SJSA1 (cell line): ENCODE data around the gene ERC2. TPM values are rescaled to one million over a fixed set of nuclear protein-coding genes. Genes with fewer than 3 reads are reported as not detected.

Source experiments
- DNase-seq, 2 experiments: peaks; one replicate each; pipeline ENCODE4 v3.0.0-alpha.2; 2015 to 2020; ENCODE audit warnings: low spot score in 2 of 2, low read depth in 1 of 2
- H3K27ac ChIP-seq: fragments of 250-450 bp; sonication (Bioruptor Pico); 2 replicates; pipeline ENCODE4 v1.5.1; 2020; ENCODE audit warnings: mild to moderate bottlenecking, moderate library complexity
- H3K27me3 ChIP-seq: fragments of 250-450 bp; sonication (Bioruptor Pico); replicated peaks from 2 replicates; pipeline ENCODE4 v1.5.1; 2020; ENCODE audit warnings: mild to moderate bottlenecking, moderate library complexity
- H3K36me3 ChIP-seq: fragments of 250-450 bp; sonication (Bioruptor Pico); 2 replicates; pipeline ENCODE4 v1.5.1; 2020; ENCODE audit warnings: mild to moderate bottlenecking
- H3K4me1 ChIP-seq: fragments of 250-450 bp; sonication (Bioruptor Pico); replicated peaks from 2 replicates; pipeline ENCODE4 v1.6.1; 2021; ENCODE audit warnings: mild to moderate bottlenecking
- H3K4me3 ChIP-seq: fragments of 250-450 bp; sonication (Bioruptor Pico); 2 replicates; pipeline ENCODE4 v1.5.1; 2020; ENCODE audit warnings: mild to moderate bottlenecking
- H3K9me3 ChIP-seq: fragments of 250-450 bp; sonication (Bioruptor Pico); replicated peaks from 2 replicates; pipeline ENCODE4 v1.5.1; 2020; ENCODE audit warnings: mild to moderate bottlenecking
- total RNA-seq: library from RNA; depleted of rRNA; stranded (reverse); fragments of >200 nt; shearing (Covaris generic); gene quantifications from 2 replicates; pipeline ENCODE4 v1.2.3, GENCODE V29; 2014

The ERC2 gene
- total RNA-seq, 1 experiment from 2014 or later = 0.13 TPM

DNA sequence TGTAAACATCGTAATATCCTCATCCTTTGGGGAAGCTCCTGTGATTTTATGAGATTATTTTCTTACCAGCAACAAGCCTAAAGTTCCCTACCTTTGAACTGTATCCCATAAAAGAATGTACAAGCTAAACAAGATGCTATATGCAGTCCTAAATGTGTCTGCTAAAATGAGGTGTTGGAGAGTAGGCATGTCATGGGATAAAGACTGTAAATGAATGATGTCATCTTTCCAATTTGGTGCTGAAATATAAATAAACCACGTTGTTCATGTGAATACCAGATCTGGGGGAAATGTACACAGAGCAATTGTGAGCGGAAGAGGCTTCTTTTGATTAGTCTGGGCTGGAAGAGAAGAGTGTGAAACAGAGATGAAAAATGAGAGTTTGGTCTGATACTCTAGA, 766.3 kb downstream of the ERC2 start:
- no peaks in the 10 kb centered on the region for H3K9me3 ChIP-seq
- peak in 1 of 2 experiments; percentile 69 for DNase-seq
- H3K27ac ChIP-seq = peak overlapping the region; percentile 52
- peaks cover 63% of the 10 kb centered on the region for H3K4me1 ChIP-seq
- no peaks in the 10 kb centered on the region for H3K27me3 ChIP-seq
- no peaks in the 10 kb centered on the region for H3K36me3 ChIP-seq
- H3K4me3 ChIP-seq = no peak overlapping the region

- no peaks in the 10 kb centered on the region for H3K27me3 ChIP-seq
- peaks cover 59% of the 10 kb centered on the region for H3K4me1 ChIP-seq
- DNase-seq = peak in 1 of 2 experiments; percentile 47
- H3K27ac ChIP-seq = peak overlapping the region; percentile 76
- H3K4me3 ChIP-seq = no peak overlapping the region
- H3K36me3 ChIP-seq = no peaks in the 10 kb centered on the region
- H3K9me3 ChIP-seq = no peaks in the 10 kb centered on the region
Measured at GRCh38 chr3:55698831-55699230, 769.4 kb downstream of the ERC2 start.

- peaks cover 58% of the 10 kb centered on the region for H3K4me1 ChIP-seq
- H3K4me3 ChIP-seq = no peak overlapping the region
- no peaks in the 10 kb centered on the region for H3K9me3 ChIP-seq
- H3K36me3 ChIP-seq = no peaks in the 10 kb centered on the region
- H3K27me3 ChIP-seq = no peaks in the 10 kb centered on the region
- no peak overlapping the region for H3K27ac ChIP-seq
- no peak for DNase-seq
Measured at GRCh38 chr3:55697177-55697865, 770.9 kb downstream of the ERC2 start.

- H3K4me1 ChIP-seq = peaks cover 21% of the 10 kb centered on the region
- peak overlapping the region; percentile 56 for H3K27ac ChIP-seq
- no peaks in the 10 kb centered on the region for H3K27me3 ChIP-seq
- no peaks in the 10 kb centered on the region for H3K36me3 ChIP-seq
- H3K9me3 ChIP-seq = no peaks in the 10 kb centered on the region
- DNase-seq = peak; percentile 54 to 65
- H3K4me3 ChIP-seq = no peak overlapping the region
Measured at GRCh38 chr3:55692957-55693558, 775.2 kb downstream of the ERC2 start.

DNA sequence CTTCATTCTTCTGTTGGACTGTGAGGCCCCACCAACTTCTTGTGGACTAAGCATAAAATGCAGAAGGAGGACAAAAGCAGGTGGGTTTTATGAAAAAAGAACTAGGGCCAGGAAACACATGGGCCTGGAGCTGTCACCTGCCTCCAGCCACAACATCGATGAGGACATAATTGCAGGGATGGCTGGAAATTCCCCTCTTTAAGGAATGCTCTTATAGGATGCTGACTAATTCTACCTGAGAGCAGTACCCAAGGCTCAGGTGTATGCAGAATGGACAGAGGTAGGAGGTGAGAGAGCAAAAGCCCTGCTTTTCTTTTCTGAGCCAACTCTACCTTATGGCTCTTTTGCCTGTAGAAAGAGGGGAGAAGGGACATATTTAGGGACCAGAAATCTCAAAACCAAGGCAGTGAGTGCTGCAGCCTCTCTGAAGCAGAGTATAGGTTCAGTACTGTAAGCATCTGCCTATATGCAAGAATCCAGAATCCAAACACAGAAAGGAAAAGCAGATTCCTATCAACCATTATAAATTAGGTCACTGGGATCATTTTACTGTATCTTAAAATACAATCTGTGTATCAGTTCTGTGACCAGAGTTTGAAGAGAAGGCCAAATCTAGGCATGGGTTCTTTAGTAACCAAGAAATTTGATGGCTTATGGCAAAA, 775.8 kb downstream of the ERC2 start:
- DNase-seq = no peak
- no peak overlapping the region for H3K4me3 ChIP-seq
- no peaks in the 10 kb centered on the region for H3K27me3 ChIP-seq
- peaks cover 20% of the 10 kb centered on the region for H3K4me1 ChIP-seq
- peak overlapping the region; percentile 56 for H3K27ac ChIP-seq
- H3K9me3 ChIP-seq = no peaks in the 10 kb centered on the region
- no peaks in the 10 kb centered on the region for H3K36me3 ChIP-seq

GRCh38 chr3:55691141-55691540, 777.1 kb downstream of the ERC2 start:
- Histone ChIP-seq H3K4me3 (no peak overlapping the region), H3K27ac (no peak overlapping the region), H3K36me3 (no peaks in the 10 kb centered on the region), H3K4me1 (peaks cover 29% of the 10 kb centered on the region), H3K9me3 (no peaks in the 10 kb centered on the region), H3K27me3 (no peaks in the 10 kb centered on the region)
- DNase-seq = no peak

DNA sequence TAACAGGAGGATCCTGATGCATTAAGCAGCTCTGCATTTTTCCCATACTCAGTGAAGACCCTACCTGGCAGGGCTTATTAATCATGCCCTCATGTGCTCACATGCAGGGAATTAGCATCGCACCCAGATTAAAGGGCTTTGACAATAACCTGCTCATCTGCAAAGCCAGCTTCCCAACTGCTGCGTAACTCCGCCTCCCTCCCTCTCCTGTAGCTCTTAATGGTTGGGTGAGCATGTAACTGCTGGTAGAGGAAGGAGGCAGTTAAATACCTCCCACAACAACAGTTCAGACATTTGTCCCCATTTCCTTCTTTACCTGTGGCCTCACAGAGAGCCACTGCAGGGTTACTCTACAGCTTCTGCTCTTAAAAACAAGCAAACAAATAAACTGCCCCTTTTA, 777.5 kb downstream of the ERC2 start:
- H3K9me3 ChIP-seq = no peaks in the 10 kb centered on the region
- H3K4me1 ChIP-seq = peaks cover 29% of the 10 kb centered on the region
- H3K27ac ChIP-seq = no peak overlapping the region
- DNase-seq = no peak
- H3K27me3 ChIP-seq = no peaks in the 10 kb centered on the region
- no peaks in the 10 kb centered on the region for H3K36me3 ChIP-seq
- no peak overlapping the region for H3K4me3 ChIP-seq

DNA sequence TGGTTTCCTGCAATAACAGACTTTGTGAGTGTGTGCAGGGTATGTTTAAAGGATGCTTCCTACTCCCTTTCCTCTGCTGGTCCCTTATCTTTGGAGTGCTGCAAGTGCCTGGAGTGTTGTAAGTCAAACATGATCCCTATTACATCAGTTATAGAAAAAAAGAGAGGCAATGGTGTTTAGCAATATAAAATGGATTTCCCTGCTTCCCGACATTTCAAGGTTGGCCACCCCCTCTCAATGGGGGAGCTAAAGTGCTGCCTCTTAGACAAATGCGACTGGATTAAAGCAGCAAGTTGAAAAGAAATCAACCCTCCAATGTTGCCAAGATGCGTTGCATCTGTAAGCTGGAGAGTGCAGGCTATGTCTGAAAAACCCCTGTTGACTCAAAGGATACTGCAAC, 778.1 kb downstream of the ERC2 start:
- no peak for DNase-seq
- no peak overlapping the region for H3K4me3 ChIP-seq
- no peak overlapping the region for H3K27ac ChIP-seq
- H3K4me1 ChIP-seq = peaks cover 29% of the 10 kb centered on the region
- H3K9me3 ChIP-seq = no peaks in the 10 kb centered on the region
- H3K27me3 ChIP-seq = no peaks in the 10 kb centered on the region
- H3K36me3 ChIP-seq = no peaks in the 10 kb centered on the region

DNA sequence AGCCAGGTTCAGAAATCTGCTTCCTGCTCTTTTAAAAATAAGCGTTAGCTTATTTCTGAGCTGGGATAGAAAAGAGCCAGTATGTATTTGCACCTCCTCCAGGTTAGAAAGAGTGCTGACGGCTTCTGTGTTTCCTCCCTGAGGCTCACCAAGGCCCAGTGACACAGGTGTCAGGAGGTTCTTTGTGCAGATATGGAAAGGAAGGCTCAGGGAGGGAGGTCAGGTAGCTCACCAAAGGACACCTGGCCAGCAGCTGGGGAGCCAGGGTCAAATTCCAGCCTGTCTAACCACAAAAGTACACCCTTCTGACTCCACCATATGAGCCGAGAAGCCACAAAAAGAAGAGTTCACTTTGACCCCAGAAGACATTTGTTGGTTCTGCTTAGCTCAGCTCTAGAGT, 780.1 kb downstream of the ERC2 start:
- Histone ChIP-seq H3K36me3 (no peaks in the 10 kb centered on the region), H3K27ac (no peak overlapping the region), H3K9me3 (no peaks in the 10 kb centered on the region), H3K27me3 (no peaks in the 10 kb centered on the region), H3K4me1 (peaks cover 24% of the 10 kb centered on the region), H3K4me3 (no peak overlapping the region)
- no peak for DNase-seq

GRCh38 chr3:55687526-55687925, 780.7 kb downstream of the ERC2 start:
- H3K27me3 ChIP-seq = no peaks in the 10 kb centered on the region
- no peaks in the 10 kb centered on the region for H3K9me3 ChIP-seq
- H3K27ac ChIP-seq = no peak overlapping the region
- no peak for DNase-seq
- H3K4me3 ChIP-seq = no peak overlapping the region
- peaks cover 17% of the 10 kb centered on the region for H3K4me1 ChIP-seq
- no peaks in the 10 kb centered on the region for H3K36me3 ChIP-seq

DNA sequence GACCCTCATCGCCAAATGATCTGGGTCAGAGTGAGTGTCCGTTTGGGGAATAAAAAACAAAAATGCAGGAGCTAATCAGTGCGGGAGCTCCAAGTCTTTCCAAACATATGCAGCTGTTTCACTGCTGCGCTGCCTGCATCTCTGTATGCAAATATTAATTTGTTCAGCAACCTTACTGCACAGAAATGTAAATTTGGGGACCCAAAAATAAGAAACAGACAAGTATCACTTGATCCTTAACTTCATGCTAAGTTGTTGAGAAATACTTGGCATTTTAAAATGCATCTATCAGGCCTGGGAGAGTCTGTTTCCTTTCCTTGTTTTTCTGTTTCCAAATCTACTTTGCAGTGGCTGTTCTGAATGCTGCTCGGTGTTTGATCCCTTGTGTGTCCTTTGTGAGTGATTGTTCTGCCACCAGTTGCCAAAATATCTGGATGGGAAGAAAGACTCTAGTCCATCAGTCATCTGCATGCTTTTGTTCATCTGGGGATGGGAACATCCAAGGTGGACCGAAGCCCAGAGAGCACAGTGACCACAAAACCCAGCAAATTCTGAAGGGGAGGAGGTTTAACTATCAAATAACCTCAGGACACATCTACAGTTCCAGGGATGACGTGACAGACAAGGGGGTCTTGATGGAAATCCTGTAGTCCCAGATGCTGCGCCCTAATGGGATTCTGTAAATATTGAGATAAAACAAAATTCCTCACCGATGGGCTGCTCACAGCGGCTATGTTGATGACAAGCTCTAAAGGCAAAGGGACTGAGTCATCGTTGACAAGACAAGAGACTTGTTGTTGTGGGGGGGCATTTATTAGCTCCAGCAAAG, 781.6 kb downstream of the ERC2 start:
- H3K9me3 ChIP-seq = no peaks in the 10 kb centered on the region
- DNase-seq = peak; percentile 82 to 87
- H3K27me3 ChIP-seq = no peaks in the 10 kb centered on the region
- H3K4me1 ChIP-seq = peaks cover 15% of the 10 kb centered on the region
- no peaks in the 10 kb centered on the region for H3K36me3 ChIP-seq
- peak overlapping the region; percentile 8; the same call in 1 of the 2 replicates for H3K27ac ChIP-seq
- no peak overlapping the region for H3K4me3 ChIP-seq

- H3K4me1 ChIP-seq = peaks cover 15% of the 10 kb centered on the region
- no peak overlapping the region for H3K4me3 ChIP-seq
- no peaks in the 10 kb centered on the region for H3K27me3 ChIP-seq
- H3K9me3 ChIP-seq = no peaks in the 10 kb centered on the region
- H3K27ac ChIP-seq = no peak overlapping the region
- DNase-seq = no peak
- H3K36me3 ChIP-seq = no peaks in the 10 kb centered on the region
Measured at GRCh38 chr3:55683666-55684270, 784.5 kb downstream of the ERC2 start.

DNA sequence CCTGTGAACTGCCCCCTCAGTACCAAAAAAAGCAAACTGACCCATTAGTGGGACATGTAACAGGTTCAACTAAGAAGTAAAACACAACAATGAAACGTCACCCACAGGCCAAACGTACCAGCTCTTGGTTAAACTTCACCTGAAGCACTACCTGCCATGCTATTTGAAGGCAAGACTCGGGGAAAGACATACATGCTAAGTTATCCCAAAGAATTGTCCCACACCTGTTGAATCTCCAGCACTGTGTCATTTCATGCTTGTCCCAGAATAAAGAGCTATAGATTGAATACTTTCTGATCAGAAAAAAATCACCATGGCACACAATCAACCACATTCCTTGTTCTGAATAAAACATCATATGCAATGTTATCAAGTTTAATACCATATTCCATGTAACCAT, 785.8 kb downstream of the ERC2 start:
- DNase-seq = no peak
- H3K27ac ChIP-seq = no peak overlapping the region
- H3K4me1 ChIP-seq = peaks cover 11% of the 10 kb centered on the region
- no peak overlapping the region for H3K4me3 ChIP-seq
- H3K9me3 ChIP-seq = no peaks in the 10 kb centered on the region
- H3K36me3 ChIP-seq = no peaks in the 10 kb centered on the region
- H3K27me3 ChIP-seq = no peaks in the 10 kb centered on the region
